Measurements from ENCODE around the gene FAM50B. TPM values are rescaled to one million over a fixed set of nuclear protein-coding genes. Genes with fewer than 3 reads are reported as not detected.

FAM50B gene
- total and polyA plus RNA-seq, 2 of the 4 experiments (the other 2 are of a cell fraction): 4.1 to 7.4 TPM

DNA sequence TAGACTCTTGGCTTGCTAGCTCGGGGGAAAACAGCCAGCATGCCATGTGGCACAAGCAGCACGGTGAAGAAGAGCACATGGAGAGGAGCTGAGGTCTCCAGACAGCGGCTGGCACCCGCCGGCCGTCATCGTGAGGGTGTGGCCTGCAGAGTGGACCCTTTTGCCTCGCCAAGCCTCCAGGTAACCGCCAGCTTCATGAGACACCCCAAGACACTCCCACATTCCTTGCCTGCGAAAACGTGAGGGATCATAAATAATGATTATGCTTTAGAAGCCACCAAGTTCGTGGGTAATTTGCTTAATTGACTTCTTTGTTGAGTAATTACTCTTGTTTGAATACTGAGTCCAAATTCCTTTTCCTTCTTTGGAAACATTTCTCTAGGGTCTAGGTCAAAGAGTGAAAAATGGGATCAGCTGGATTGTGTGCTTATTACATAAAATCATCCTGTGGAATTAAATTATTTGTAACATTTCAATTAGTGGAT lies 23.2 kb downstream of the FAM50B start:
- peaks cover 5% of the 10 kb centered on the region for H3K27me3 ChIP-seq (ENCODE audit: control insufficient read depth, insufficient read depth, low read length)
- dilution Hi-C loops (cut with HindIII; ENCODE audit: low sequenced_read_pairs, unreplicated experiment): no loop called here
- intact Hi-C loops (cut with micrococcal nuclease): no loop called here
- H3K18ac ChIP-seq (ENCODE audit: low read depth, low read length): no peak overlapping the region
- no peaks in the 10 kb centered on the region for H3K36me3 ChIP-seq (ENCODE audit: control insufficient read depth, insufficient read depth, low read length)
- no peak overlapping the region for H3K4me3 ChIP-seq (ENCODE audit: insufficient read depth, low read depth, low read length)
- no peak overlapping the region for H4K5ac ChIP-seq (ENCODE audit: low read depth, low read length)
- no peaks in the 10 kb centered on the region for H3K9me1 ChIP-seq (ENCODE audit: insufficient read depth, low read length)
- H2BK5ac ChIP-seq (ENCODE audit: low read depth, low read length, poor library complexity, severe bottlenecking): no peak overlapping the region
- no TSS peak for BruUV-seq (replicated peaks)
- no peak overlapping the region for H2AFZ ChIP-seq (replicated peaks; ENCODE audit: low read length, poor library complexity)
- no peaks in the 10 kb centered on the region for H4K20me1 ChIP-seq (ENCODE audit: insufficient read depth, low read length)
- H4K91ac ChIP-seq (ENCODE audit: insufficient read depth, low read depth, low read length): no peak overlapping the region
- TF ChIP-seq RCOR1 (IDR thresholded peaks at IDR 0.05; ENCODE audit: insufficient replicate concordance, low read length) (no peak), MAZ (IDR thresholded peaks at IDR 0.05; ENCODE audit: borderline replicate concordance, low read depth, low read length) (no peak), MXI1 (IDR thresholded peaks at IDR 0.05; ENCODE audit: borderline replicate concordance, low read depth, low read length) (no peak), NFE2L2 (IDR thresholded peaks at IDR 0.05; ENCODE audit: low read depth, low read length) (no peak), RFX5 (IDR thresholded peaks at IDR 0.05; ENCODE audit: low read depth, low read length) (no peak), BHLHE40 (IDR thresholded peaks at IDR 0.05; ENCODE audit: low read depth, low read length) (no peak), FOS (IDR thresholded peaks at IDR 0.05; ENCODE audit: low read depth, low read length) (no peak), SMC3 (IDR thresholded peaks at IDR 0.05; ENCODE audit: low read depth, low read length) (no peak), POLR2A (IDR thresholded peaks at IDR 0.05; ENCODE audit: low read depth, low read length) (no peak), CEBPB (IDR thresholded peaks at IDR 0.05; ENCODE audit: low read depth, low read length) (no peak), MAFK (IDR thresholded peaks at IDR 0.05; ENCODE audit: low read depth, low read length) (no peak), CHD1 (IDR thresholded peaks at IDR 0.05; ENCODE audit: low read depth, low read length) (no peak), RAD21 (IDR thresholded peaks at IDR 0.05; ENCODE audit: low read length) (no peak)
- TF ChIP-seq, protein P1, sequence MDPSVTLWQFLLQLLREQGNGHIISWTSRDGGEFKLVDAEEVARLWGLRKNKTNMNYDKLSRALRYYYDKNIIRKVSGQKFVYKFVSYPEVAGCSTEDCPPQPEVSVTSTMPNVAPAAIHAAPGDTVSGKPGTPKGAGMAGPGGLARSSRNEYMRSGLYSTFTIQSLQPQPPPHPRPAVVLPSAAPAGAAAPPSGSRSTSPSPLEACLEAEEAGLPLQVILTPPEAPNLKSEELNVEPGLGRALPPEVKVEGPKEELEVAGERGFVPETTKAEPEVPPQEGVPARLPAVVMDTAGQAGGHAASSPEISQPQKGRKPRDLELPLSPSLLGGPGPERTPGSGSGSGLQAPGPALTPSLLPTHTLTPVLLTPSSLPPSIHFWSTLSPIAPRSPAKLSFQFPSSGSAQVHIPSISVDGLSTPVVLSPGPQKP (IDR thresholded peaks at IDR 0.05; ENCODE audit: borderline replicate concordance, low read depth, low read length): no peak
- TF ChIP-seq, protein P2, sequence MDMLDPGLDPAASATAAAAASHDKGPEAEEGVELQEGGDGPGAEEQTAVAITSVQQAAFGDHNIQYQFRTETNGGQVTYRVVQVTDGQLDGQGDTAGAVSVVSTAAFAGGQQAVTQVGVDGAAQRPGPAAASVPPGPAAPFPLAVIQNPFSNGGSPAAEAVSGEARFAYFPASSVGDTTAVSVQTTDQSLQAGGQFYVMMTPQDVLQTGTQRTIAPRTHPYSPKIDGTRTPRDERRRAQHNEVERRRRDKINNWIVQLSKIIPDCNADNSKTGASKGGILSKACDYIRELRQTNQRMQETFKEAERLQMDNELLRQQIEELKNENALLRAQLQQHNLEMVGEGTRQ (IDR thresholded peaks at IDR 0.05; ENCODE audit: low read depth, low read length): no peak
- TF ChIP-seq, protein P3, sequence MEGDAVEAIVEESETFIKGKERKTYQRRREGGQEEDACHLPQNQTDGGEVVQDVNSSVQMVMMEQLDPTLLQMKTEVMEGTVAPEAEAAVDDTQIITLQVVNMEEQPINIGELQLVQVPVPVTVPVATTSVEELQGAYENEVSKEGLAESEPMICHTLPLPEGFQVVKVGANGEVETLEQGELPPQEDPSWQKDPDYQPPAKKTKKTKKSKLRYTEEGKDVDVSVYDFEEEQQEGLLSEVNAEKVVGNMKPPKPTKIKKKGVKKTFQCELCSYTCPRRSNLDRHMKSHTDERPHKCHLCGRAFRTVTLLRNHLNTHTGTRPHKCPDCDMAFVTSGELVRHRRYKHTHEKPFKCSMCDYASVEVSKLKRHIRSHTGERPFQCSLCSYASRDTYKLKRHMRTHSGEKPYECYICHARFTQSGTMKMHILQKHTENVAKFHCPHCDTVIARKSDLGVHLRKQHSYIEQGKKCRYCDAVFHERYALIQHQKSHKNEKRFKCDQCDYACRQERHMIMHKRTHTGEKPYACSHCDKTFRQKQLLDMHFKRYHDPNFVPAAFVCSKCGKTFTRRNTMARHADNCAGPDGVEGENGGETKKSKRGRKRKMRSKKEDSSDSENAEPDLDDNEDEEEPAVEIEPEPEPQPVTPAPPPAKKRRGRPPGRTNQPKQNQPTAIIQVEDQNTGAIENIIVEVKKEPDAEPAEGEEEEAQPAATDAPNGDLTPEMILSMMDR (conservative IDR thresholded peaks at IDR 0.05; ENCODE audit: low read depth, low read length): no peak
- H3K4me1 ChIP-seq (ENCODE audit: control insufficient read depth, insufficient read depth, low read length): 0 out of 2 replicates have a peak, but pooled peaks cover 2% of the 10 kb centered on the region
- no peaks in the 10 kb centered on the region for H3K79me1 ChIP-seq (ENCODE audit: low read depth in 1 of 2, low read length in 2 of 2)
- DNase-seq (no peak), ATAC-seq (ENCODE audit: low read depth) (no peak)
- H3K56ac ChIP-seq (ENCODE audit: extremely low read depth, insufficient read depth, low read length): no peak overlapping the region
- H3K9ac ChIP-seq (ENCODE audit: low read depth, low read length): no peak overlapping the region
- no peaks in the 10 kb centered on the region for H3K9me3 ChIP-seq (ENCODE audit: control insufficient read depth, insufficient read depth, low read length)
- H2BK15ac ChIP-seq (ENCODE audit: low read depth, low read length): no peak overlapping the region
- 78% methylated on average over 3 of the region's 12 CpGs; no CpG with 5 or more reads in 1 of the 2 experiments for WGBS, 2 experiments (ENCODE audit: extremely low coverage in 2 of 2, insufficient read length in 1 of 2)
- no peak overlapping the region for H3K4me2 ChIP-seq (ENCODE audit: low read depth, low read length)
- H3K27ac ChIP-seq (ENCODE audit: insufficient read depth, low read length): no peak overlapping the region
- H2AK9ac ChIP-seq (replicated peaks; ENCODE audit: low read depth, low read length, poor library complexity): no peak overlapping the region
- CTCF ChIA-PET: interaction anchor here (1.0 kb wide), 1 partner anchor 12 kb away, joined by 3 read pairs; no protein-coding TSS in a partner anchor
- H3K14ac ChIP-seq (replicated peaks; ENCODE audit: low read depth, low read length): no peak overlapping the region
- no peak overlapping the region for H2BK20ac ChIP-seq (ENCODE audit: low read depth, low read length)
- H2BK120ac ChIP-seq (ENCODE audit: low read depth, low read length): no peak overlapping the region
- no peak overlapping the region for H3K23ac ChIP-seq (ENCODE audit: low read depth, low read length)
- no peak overlapping the region for H3K4ac ChIP-seq (ENCODE audit: low read depth, low read length)
- no peak overlapping the region for H4K8ac ChIP-seq (ENCODE audit: low read depth in 2 of 2, low read length in 2 of 2)
- POLR2A ChIA-PET (ENCODE audit: unreplicated experiment): no interaction called here
- no peak overlapping the region for H2AK5ac ChIP-seq (ENCODE audit: low read depth, low read length)
- in situ Hi-C loops (cut with MboI; ENCODE audit: low sequenced_read_pairs): no loop called here

All from IMR-90 (cell line).